ENCODE data around the gene USP11. TPM values are rescaled to one million over a fixed set of nuclear protein-coding genes. Genes with fewer than 3 reads are reported as not detected.

USP11 gene
- total RNA-seq, 4 donors from 2014 or later: 17.0 to 35.3 (median 25.0) TPM

GRCh38 chrX:47187106-47187677, 45.6 kb upstream of the USP11 start:
- DNase-seq (no peak), ATAC-seq (no peak)
- intact Hi-C loops (cut with DNase I; ENCODE audit: low total_unique reads) (no loop called here), in situ Hi-C loops (cut with MboI; ENCODE audit: low sequenced_read_pairs in 4 of 4) (loop anchor here in 1 of 4 donors (25.0 kb wide), 1 partner anchor 175 kb away; the partner anchor contains the start of gene ZNF157)
- Histone ChIP-seq H3K27ac (no peak overlapping the region), H3K27me3 (no peaks in the 10 kb centered on the region), H3K4me3 (no peak overlapping the region), H3K4me1 (peaks cover 0 to 3% of the 10 kb centered on the region in 2 donors), H3K36me3 (peaks cover 0 to 16% of the 10 kb centered on the region in 2 donors), H3K9me3 (no peaks in the 10 kb centered on the region)
- no peak for TF ChIP-seq POLR2A (IDR thresholded peaks at IDR 0.05)

GRCh38 chrX:47189906-47190305, 42.9 kb upstream of the USP11 start:
- Histone ChIP-seq H3K27me3 (no peaks in the 10 kb centered on the region), H3K4me1 (peaks cover 2 to 11% of the 10 kb centered on the region in 2 donors), H3K9me3 (no peaks in the 10 kb centered on the region), H3K36me3 (peaks cover 0 to 14% of the 10 kb centered on the region in 2 donors), H3K27ac (no peak overlapping the region), H3K4me3 (no peak overlapping the region)
- in situ Hi-C loops (cut with MboI; ENCODE audit: low sequenced_read_pairs in 4 of 4) (loop anchor here in 3 of 4 donors (10.0 to 25.0 kb wide), 3 partner anchors 172 to 335 kb away; partner anchors contain the start of gene ZNF157 (in 1 of the 3)), intact Hi-C loops (cut with DNase I; ENCODE audit: low total_unique reads) (loop anchor here (2.0 to 5.0 kb wide), 4 partner anchors 177 to 832 kb away; partner anchors contain the start of genes ELK1 and ZNF41)
- TF ChIP-seq POLR2A (IDR thresholded peaks at IDR 0.05) (no peak), CTCF (IDR thresholded peaks at IDR 0.05 in 4 of 5, conservative IDR thresholded peaks at IDR 0.05 in 1 of 5) (no peak)
- DNase-seq: no peak
- no peak for ATAC-seq

GRCh38 chrX:47190445-47191269, 42.2 kb upstream of the USP11 start:
- Histone ChIP-seq H3K27me3 (no peaks in the 10 kb centered on the region), H3K4me3 (peak overlapping the region; percentile 65 to 69 (median 68)), H3K9me3 (no peaks in the 10 kb centered on the region), H3K27ac (peak overlapping the region; percentile 70 to 82 (median 78)), H3K36me3 (peaks cover 0 to 9% of the 10 kb centered on the region in 2 donors), H3K4me1 (peaks cover 9 to 18% of the 10 kb centered on the region in 2 donors)
- in situ Hi-C loops (cut with MboI; ENCODE audit: low sequenced_read_pairs in 4 of 4) (loop anchor here in 3 of 4 donors (10.0 to 25.0 kb wide), 3 partner anchors 172 to 334 kb away; partner anchors contain the start of gene ZNF157 (in 1 of the 3)), intact Hi-C loops (cut with DNase I; ENCODE audit: low total_unique reads) (loop anchor here (2.0 to 5.0 kb wide), 4 partner anchors 177 to 832 kb away; partner anchors contain the start of genes ELK1 and ZNF41)
- TF ChIP-seq CTCF (IDR thresholded peaks at IDR 0.05 in 4 of 5, conservative IDR thresholded peaks at IDR 0.05 in 1 of 5): no peak
- peak; percentile 34 to 51 for TF ChIP-seq POLR2A (IDR thresholded peaks at IDR 0.05)
- ATAC-seq: peak; percentile 83 to 84
- peak; percentile 81 to 89 for DNase-seq

GRCh38 chrX:47191331-47191730, 41.5 kb upstream of the USP11 start:
- no peaks in the 10 kb centered on the region for H3K27me3 ChIP-seq
- H3K4me3 ChIP-seq: peak overlapping the region; percentile 65 to 69 (median 68)
- H3K27ac ChIP-seq: peak overlapping the region; percentile 70 to 82 (median 78)
- no peaks in the 10 kb centered on the region for H3K9me3 ChIP-seq
- no peak for ATAC-seq
- H3K36me3 ChIP-seq: peaks cover 0 to 4% of the 10 kb centered on the region in 2 donors
- no peak for TF ChIP-seq POLR2A (IDR thresholded peaks at IDR 0.05)
- no peak for TF ChIP-seq CTCF (IDR thresholded peaks at IDR 0.05 in 4 of 5, conservative IDR thresholded peaks at IDR 0.05 in 1 of 5)
- in situ Hi-C loops (cut with MboI; ENCODE audit: low sequenced_read_pairs in 4 of 4) (loop anchor here in 3 of 4 donors (10.0 to 25.0 kb wide), 3 partner anchors 171 to 333 kb away; partner anchors contain the start of gene ZNF157 (in 1 of the 3)), intact Hi-C loops (cut with DNase I; ENCODE audit: low total_unique reads) (loop anchor here (2.0 to 5.0 kb wide), 4 partner anchors 176 to 831 kb away; partner anchors contain the start of genes ELK1 and ZNF41)
- no peak for DNase-seq
- peaks cover 16 to 25% of the 10 kb centered on the region in 2 donors for H3K4me1 ChIP-seq

All from gastrocnemius medialis (tissue), 4 donors.